Vagina (tissue), 2 donors: ENCODE measurements around the gene HOXA7.
A peak's percentile ranks its signal among the peaks of the same experiment; 100 is the strongest.

ENCODE experiments used
- CTCF ChIP-seq, 3 experiments: fragments of 450-650 bp in 2 of 3; fragments of 200-600 bp in 1 of 3; sonication (generic) in 1 of 3; IDR thresholded peaks; one replicate each; pipeline ENCODE4 v1.5.1; 2017 to 2019; ENCODE audit warnings: antibody characterized with exemption in 3 of 3, mild to moderate bottlenecking in 2 of 3, moderate library complexity in 2 of 3
- POLR2AphosphoS5 ChIP-seq, 2 donors: sonication (generic); formaldehyde crosslinking; IDR thresholded peaks; one replicate each; pipeline ENCODE4 v1.9.0; 2017; ENCODE audit warnings: antibody characterized with exemption in 2 of 2, mild to moderate bottlenecking in 2 of 2, low read depth in 1 of 2; ENCODE audit not compliant: insufficient read depth in 1 of 2

- no peak for TF ChIP-seq CTCF (IDR thresholded peaks at IDR 0.05)
- peak in 1 of 2 donors; percentile 30 for TF ChIP-seq POLR2AphosphoS5 (IDR thresholded peaks at IDR 0.05; ENCODE audit: insufficient read depth in 1 of 2, low read depth in 1 of 2)
Measured at GRCh38 chr7:27171325-27171636, 14.8 kb upstream of the HOXA7 start.
